Measurements from ENCODE around the gene LIPK. TPM values are rescaled to one million over a fixed set of nuclear protein-coding genes. Genes with fewer than 3 reads are reported as not detected.
A peak's percentile ranks its signal among the peaks of the same experiment; 100 is the strongest.

Gene LIPK
- polyA plus RNA-seq, 1 experiment = not detected

GRCh38 chr10:88787463-88787862, 81.4 kb downstream of the LIPK start:
- ChIA-PET CTCF (no interaction called here), POLR2A (no interaction called here)
- Histone ChIP-seq H3K27ac (ENCODE audit: low read depth, low read length) (no peak overlapping the region), H3K4me3 (ENCODE audit: low read depth, low read length) (no peak overlapping the region), H3K9me3 (ENCODE audit: control insufficient read depth, insufficient read depth, low read length) (no peaks in the 10 kb centered on the region), H3K27me3 (ENCODE audit: control insufficient read depth, insufficient read depth, low read length) (no peaks in the 10 kb centered on the region)
- TF ChIP-seq CTCF (IDR thresholded peaks at IDR 0.05; ENCODE audit: low read depth, low read length) = no peak
- DNase-seq (ENCODE audit: low read depth, low spot score) = no peak

GRCh38 chr10:88788924-88789323, 82.9 kb downstream of the LIPK start:
- CTCF ChIA-PET = no interaction called here
- Histone ChIP-seq H3K27ac (ENCODE audit: low read depth, low read length) (no peak overlapping the region), H3K9me3 (ENCODE audit: control insufficient read depth, insufficient read depth, low read length) (no peaks in the 10 kb centered on the region), H3K4me3 (ENCODE audit: low read depth, low read length) (no peak overlapping the region), H3K27me3 (ENCODE audit: control insufficient read depth, insufficient read depth, low read length) (no peaks in the 10 kb centered on the region)
- TF ChIP-seq CTCF (IDR thresholded peaks at IDR 0.05; ENCODE audit: low read depth, low read length) = no peak
- DNase-seq (ENCODE audit: low read depth, low spot score) = no peak
- POLR2A ChIA-PET = no interaction called here

GRCh38 chr10:88791924-88792323, 85.9 kb downstream of the LIPK start:
- Histone ChIP-seq H3K4me3 (ENCODE audit: low read depth, low read length) (no peak overlapping the region), H3K27ac (ENCODE audit: low read depth, low read length) (no peak overlapping the region), H3K9me3 (ENCODE audit: control insufficient read depth, insufficient read depth, low read length) (no peaks in the 10 kb centered on the region), H3K27me3 (ENCODE audit: control insufficient read depth, insufficient read depth, low read length) (no peaks in the 10 kb centered on the region)
- CTCF ChIA-PET = interaction anchor here (2.2 kb wide), 1 partner anchor 19 kb away, joined by 8 read pairs; no protein-coding TSS in a partner anchor
- TF ChIP-seq CTCF (IDR thresholded peaks at IDR 0.05; ENCODE audit: low read depth, low read length) = peak; percentile 59
- POLR2A ChIA-PET = no interaction called here
- DNase-seq (ENCODE audit: low read depth, low spot score) = no peak

GRCh38 chr10:88792661-88793060, 86.6 kb downstream of the LIPK start:
- no peak for TF ChIP-seq CTCF (IDR thresholded peaks at IDR 0.05; ENCODE audit: low read depth, low read length)
- no peak overlapping the region for H3K27ac ChIP-seq (ENCODE audit: low read depth, low read length)
- H3K9me3 ChIP-seq (ENCODE audit: control insufficient read depth, insufficient read depth, low read length) = no peaks in the 10 kb centered on the region
- ChIA-PET POLR2A (no interaction called here), CTCF (interaction anchor here (2.2 kb wide), 1 partner anchor 18 kb away, joined by 8 read pairs; no protein-coding TSS in a partner anchor)
- no peak overlapping the region for H3K4me3 ChIP-seq (ENCODE audit: low read depth, low read length)
- no peak for DNase-seq (ENCODE audit: low read depth, low spot score)
- H3K27me3 ChIP-seq (ENCODE audit: control insufficient read depth, insufficient read depth, low read length) = no peaks in the 10 kb centered on the region

GRCh38 chr10:88793712-88794299, 87.8 kb downstream of the LIPK start:
- H3K27ac ChIP-seq (ENCODE audit: low read depth, low read length) = no peak overlapping the region
- DNase-seq (ENCODE audit: low read depth, low spot score) = no peak
- no peaks in the 10 kb centered on the region for H3K27me3 ChIP-seq (ENCODE audit: control insufficient read depth, insufficient read depth, low read length)
- H3K9me3 ChIP-seq (ENCODE audit: control insufficient read depth, insufficient read depth, low read length) = no peaks in the 10 kb centered on the region
- no peak for TF ChIP-seq CTCF (IDR thresholded peaks at IDR 0.05; ENCODE audit: low read depth, low read length)
- no peak overlapping the region for H3K4me3 ChIP-seq (ENCODE audit: low read depth, low read length)
- ChIA-PET POLR2A (no interaction called here), CTCF (interaction anchor here (0.6 kb wide), 1 partner anchor 228 kb away, joined by 4 read pairs; no protein-coding TSS in a partner anchor)

Data from AG04450 (cell line).